SW 1271 (cell line): ENCODE data around the gene GLT1D1.
"Not testable (repeated sequence)": the region's sequence is repeated elsewhere in the genome, so short reads cannot be mapped to it uniquely, and the experiment has no call there.

ENCODE experiments used
- DNase-seq, 2 experiments: peaks; one replicate each; lab custom pipeline; 2025; lab: John Stamatoyannopoulos, UW

The GLT1D1 gene

DNA sequence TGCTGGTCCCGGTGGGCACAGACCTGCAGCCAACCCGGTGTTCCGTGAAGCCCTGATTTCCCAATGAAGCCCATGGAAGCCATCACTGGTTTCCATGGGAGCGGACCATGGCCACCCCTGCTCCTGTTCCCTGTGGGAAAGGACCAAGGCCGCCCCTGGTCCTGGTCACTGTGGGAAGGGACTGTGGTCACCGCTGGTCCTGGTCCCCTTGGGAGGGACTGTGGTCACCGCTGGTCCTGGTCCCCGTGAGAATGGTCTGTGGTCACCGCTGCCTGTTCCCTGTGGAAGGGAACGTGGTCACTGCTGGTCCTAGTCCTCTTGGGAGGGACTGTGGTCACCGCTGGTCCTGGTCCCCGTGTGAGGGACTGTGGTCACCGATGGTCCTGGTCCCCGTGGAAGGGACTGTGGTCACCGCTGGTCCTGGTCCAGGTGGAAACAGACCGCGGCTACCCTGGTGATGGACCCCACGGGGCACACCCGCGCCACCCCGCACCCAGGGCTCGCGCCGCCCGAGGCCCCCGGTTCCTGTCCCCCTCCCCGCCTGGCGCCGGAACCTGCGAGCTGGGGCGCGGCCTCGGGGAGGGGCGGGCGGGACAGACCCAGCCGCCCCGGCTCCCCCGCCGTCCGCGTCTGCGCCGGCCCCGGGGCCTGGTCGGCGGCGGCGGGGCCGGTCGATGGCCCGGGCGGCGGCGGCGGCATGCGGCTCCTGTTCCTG lies at the start of gene GLT1D1:
TSS of gene GLT1D1 (plus strand) at position 594 of the 715 bp plus-strand sequence. CDS start at position 698, 104 bp downstream.
- DNase-seq: no peak

DNA sequence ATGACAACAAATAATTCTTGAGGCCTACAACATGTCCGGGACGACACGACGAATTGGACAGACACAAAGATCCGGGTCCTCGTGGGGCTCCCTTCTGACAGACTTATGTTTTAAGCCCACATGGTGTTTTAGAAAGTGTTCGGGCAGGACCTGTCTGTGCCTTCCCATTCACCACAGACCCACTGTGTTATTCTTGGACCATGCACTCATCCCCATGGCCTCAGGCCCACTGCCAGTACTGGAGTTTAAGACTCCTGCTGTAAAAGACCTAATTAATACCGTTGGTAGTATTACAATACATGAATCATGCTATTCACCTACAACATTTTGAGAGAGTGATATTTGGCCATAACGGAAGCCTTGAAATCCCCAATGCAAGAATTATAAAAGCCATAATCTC lies 49.5 kb upstream of the GLT1D1 start:
- DNase-seq: no peak

DNA sequence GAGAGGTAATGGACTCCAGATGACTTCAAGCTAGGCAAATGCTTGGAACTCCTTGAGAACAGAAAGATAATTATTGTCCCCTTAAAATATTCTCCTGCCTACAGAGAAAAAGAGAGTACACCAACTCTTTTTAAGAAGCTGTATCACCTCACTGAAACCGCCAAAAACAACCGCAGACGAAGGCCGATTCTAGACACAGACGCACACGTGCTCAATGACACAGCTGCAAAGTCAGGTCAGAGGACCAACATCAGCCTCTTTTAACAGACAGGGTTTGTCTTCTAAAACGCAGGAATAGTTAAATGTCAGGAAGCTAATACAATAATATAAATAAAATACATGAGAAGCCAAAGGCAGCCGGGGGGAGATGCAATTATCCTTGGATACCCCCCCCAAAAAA lies 48.5 kb upstream of the GLT1D1 start:
- DNase-seq: no peak

DNA sequence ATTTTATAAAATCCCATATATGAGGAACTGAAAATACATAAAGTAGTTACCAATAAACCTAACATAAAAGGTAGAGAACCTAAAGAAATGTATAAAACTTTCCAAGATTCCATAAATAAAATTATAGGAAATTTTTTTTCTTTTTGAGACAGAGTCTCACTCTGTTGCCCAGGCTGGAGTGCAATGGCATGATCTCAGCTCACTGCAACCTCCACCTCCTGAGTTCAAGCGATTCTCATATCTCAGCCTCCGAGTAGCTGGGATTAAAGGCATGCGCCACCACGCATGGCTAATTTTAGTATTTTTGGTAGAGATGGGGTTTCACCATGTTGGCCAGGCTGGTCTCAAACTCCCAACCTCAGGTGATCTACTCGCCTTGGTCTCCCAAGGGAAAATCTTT lies 47.9 kb upstream of the GLT1D1 start:
- DNase-seq: not testable (repeated sequence)

DNA sequence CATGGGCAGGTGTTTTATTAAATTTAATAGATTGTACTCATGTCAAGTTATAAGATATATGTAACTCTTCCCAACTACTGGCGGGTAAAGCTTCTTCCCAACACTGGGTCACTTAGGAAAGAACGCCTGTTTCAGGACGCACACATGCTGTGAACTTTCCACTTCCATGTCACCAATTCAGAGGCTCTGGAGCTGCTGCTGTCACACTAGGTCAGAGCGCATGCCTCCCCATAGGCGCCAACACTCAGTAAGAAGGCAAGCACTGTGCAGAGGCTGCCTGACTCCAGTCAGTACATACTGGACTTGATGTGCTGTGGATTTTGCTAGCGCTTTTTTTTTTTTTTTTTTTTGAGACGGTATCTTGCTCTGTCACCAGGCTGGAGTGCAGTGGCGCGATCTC lies 46.7 kb upstream of the GLT1D1 start:
- no peak for DNase-seq

DNA sequence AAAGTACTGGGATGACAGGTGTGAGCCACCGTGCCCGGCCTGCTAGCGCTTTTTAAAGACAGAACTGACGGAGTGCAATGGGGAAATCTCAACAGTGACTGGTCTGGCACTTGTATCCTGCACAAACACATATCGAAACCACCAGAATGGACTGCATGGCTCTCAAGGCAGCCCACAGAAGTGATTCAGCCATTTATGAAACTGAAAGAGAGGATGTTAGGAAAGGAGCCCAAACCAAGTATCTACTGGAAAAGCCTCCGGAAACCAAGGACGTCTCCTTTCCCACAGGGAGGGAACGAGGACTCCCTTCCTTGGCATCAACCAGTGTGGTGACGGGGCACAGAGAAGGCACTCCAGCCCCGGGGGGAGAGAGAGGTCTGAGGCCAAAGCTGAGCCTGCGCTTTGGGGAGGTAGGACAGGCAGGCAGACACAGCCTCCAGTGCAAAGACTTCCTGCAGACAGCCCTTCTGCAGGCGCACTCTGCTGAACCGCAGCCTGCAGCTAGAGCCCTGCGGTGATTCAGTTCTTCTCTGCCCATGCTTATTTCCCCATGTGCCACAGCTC lies 46.0 kb upstream of the GLT1D1 start:
- DNase-seq: no peak

DNA sequence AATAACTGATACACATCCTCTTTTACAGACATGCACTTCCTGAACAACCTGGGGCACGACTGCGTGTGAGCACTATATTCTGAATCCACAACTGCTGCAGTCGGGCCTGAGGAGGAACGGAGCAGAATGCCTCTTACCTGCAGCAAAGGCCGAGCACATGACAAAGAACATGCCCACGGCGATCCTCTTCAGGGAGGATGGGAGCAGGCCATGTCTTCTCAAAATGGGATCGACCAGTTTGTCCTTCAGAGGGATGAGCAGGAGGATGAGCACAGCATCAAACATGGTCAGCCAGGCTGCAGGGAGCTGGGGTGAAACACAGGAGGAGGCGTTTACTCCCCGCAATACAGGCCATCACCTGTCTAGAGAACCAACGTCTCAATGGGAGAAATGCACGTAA lies 44.6 kb upstream of the GLT1D1 start:
- DNase-seq: no peak

DNA sequence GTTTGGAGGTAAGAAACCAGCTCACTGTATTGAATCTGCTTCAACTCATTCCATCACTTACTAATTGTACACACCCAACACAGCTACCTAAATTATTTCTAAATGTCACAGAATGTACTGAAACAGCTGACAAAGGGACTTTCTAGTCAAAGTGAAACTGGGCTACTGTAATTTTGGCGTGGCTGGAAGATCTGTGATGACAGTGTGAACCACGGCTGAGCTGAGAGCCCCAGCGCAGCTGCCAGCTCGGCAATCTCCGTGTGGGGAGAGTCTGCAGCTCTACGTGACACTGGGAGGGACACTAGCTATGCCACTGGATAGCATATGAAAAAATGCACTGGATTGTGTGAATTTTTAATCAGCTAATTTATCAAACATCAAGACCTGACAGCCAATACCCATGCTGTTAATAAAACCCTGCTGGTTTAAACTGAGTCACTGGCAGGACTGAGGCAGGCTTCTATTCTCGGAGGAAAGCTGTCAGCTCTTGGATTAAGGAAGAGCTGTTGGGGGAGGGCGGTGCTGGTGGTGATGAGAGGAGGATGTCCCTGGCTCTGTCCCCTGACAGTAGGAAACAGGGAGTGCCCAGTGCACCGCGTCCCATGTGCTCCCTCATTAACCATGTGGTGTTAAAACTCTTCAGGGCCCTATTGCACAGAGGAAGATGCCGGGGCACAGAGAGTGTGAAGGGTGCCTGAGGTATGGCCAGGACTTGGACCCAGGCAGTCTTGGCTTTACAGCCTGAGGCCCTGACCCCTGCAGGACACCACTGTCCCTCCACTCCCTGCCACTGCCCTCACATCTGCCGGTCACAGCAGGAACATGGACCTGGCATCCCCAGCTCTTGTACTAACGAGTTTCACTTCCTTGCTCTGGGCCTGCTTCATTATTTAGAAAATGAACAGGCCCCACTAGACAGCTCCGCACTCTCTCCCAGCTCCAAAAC lies 42.8 kb upstream of the GLT1D1 start:
- DNase-seq: no peak

DNA sequence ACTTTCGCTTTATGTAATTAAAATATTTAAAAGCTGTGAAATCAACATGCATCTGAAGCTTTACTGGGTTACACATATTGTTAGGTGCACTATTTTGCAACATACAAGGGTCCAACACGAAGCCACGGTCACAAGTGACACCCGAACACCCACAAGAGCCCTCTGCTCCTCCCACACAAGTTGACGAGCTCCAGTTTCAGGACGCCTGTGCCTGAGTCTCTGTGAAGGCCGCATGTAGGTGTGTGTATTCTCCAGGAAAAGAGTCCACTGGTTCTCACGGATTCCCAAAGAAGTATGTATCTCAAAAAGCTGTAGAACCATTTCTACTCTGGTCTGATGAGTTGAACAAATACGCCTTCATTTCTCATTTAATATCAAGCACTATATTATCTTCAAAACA lies 41.5 kb upstream of the GLT1D1 start:
- no peak for DNase-seq

DNA sequence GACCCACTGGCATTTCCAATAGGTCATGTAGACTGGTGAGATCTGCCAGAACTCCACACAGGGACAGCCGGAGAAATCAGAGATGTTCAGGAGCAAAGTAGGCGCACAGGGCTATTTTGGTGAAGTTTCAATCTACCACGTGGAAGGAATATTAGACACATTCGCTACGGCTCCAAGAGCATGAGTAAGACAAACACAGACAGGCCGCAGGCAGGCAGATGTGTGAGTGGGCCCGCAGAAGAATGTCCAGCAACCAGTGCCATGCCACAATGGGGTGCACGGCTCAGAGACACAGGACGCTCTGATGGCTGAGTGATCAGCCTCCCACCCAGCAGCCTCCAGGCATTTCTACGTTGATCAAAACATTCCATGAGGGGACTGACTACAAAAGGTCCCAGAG lies 39.9 kb upstream of the GLT1D1 start:
- DNase-seq: no peak

DNA sequence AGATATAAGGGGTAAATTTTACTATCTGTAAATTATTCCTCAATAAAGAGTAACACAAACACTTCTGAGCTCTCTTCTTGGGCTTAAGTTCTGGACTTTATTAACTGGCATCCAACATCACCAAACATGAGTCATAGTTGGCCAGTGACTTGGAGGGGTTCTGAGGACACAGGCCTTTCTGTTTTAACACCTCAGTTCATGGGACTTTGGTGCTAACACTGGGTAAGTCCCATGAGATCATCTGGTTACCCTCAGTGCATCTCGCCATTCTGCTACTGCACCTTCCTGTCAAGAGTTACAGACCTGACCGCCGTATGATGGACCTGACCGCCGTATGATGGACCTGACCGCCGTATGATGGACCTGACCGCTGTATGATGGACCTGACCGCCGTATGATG lies 39.4 kb upstream of the GLT1D1 start:
- no peak for DNase-seq

DNA sequence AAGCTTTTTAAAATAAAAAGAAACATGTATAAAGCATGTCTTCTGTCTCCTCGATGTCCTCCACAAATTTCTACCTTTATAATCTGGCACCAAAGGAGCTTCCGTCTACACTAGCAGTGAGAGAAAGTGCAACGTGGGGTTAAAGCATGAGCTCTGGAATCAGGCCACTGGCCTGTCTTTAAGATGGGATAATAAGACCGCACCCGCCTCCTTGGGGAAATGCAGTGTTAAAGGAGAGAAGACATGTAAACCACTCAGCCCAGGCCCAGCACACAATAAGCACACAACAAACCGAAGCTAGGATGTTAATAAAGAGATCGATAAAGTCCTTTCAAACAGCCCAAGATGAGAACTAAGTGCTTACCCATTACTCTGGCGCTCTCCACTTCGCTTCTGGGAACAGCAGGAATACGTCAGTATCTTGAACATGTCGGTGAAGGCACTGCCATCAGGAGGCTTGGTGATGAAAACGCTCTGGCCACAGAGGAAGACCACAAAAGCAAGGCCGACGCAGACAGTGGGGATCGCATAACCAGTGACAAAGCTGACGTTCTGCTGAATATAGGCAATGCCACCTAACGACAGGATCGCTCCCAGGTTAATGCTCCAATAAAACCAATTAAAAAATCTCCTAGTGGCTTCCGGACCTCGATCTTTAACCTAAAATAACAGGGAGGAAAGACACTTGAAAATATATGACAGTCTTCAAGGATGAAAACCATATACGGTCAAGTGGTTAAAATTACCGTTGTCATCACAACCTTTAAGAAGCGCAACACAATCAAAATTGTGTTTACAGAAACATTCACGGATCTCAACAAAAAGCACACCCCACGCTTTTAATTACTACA lies 38.6 kb upstream of the GLT1D1 start:
- DNase-seq: no peak

DNA sequence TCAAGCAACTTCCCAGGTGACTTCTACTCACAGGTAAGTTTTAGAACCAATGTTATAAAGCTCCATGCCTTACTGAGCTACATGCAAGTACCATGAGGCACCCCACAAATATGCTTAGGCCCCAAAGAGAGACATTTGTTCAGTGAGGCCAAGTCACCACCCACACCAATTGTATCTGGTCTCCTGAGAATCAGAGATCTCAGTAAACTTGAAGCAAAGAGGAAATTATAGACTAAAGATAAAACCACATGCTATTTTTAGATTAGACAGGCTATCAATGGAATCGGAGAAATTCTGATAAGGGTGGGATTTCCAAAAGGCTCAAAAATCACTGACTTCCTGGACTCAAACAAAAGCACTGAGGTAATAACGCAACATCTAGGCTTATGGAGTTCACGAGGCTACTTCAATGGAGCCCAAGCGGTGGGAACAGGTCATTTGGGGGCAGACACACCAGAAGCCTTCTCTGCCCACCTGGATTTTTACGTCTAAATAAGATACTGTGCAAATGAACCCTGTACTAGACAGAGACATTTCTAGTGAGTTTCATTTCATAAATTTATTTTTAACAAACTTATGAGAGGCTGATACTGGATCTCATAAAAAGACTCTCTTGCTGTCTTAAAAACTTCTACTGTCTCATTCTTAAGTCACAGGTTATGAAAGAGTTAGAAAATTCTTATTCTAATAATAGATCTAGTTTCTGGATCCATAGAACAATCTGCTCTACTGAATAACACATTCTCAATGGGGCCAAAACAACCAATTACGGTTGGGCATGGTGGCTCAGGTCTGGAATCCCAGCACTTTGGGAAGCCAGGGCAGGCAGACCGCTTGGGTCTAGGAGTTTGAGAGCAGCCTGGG lies 37.3 kb upstream of the GLT1D1 start:
- no peak for DNase-seq

DNA sequence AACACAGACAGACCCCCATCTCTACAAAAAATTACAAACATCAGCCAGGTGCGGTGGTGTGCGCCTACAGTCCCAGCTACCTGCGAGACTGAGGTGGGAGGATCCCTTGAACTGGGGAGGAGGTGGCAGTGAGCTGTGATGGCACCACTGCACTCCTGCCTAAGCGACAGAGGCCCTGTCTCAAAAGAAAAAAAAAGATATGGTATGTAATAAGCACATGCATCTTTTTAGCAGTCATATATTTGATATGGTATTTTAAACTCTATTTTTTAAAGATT lies 36.7 kb upstream of the GLT1D1 start:
- DNase-seq: no peak

DNA sequence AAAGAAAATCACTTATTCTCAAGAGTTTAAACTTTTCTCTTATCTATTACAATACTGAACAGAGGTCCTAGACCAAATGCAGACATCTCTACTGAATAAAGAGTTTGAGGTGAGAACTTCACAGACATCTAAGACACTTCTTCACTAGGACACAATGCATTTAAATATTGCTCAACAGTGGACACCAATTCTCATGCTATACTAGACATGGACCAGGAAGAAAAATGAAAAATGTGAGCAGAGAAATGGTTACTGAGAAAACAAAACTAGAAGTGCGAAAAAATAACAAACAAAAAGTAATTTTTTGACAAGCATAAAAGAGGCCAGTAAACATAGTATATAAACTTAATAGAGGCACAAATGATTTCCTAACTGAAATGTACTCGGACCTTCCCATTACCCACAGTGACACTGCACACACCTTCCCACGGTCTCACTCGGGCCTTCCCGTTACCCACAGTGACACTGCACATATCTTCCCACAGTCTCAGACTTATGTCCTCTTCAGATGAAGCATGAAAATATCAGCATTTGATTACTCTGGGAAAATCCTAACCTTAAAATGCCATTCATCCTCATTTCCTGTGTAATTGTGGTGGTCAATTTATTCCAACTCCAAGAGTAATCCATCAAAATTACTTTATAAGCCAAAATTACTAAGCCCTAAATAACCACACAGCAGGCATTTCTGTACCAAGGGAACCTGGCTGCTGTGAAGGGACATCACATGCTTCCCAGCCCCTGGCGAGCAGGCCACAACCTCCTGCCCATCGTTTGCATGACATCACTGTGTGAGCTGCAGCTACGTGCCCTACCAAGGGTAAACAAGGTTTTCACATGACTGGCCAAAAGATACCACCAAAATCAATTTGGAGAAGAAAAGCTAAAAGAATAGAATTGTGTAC lies 35.9 kb upstream of the GLT1D1 start:
- no peak for DNase-seq

DNA sequence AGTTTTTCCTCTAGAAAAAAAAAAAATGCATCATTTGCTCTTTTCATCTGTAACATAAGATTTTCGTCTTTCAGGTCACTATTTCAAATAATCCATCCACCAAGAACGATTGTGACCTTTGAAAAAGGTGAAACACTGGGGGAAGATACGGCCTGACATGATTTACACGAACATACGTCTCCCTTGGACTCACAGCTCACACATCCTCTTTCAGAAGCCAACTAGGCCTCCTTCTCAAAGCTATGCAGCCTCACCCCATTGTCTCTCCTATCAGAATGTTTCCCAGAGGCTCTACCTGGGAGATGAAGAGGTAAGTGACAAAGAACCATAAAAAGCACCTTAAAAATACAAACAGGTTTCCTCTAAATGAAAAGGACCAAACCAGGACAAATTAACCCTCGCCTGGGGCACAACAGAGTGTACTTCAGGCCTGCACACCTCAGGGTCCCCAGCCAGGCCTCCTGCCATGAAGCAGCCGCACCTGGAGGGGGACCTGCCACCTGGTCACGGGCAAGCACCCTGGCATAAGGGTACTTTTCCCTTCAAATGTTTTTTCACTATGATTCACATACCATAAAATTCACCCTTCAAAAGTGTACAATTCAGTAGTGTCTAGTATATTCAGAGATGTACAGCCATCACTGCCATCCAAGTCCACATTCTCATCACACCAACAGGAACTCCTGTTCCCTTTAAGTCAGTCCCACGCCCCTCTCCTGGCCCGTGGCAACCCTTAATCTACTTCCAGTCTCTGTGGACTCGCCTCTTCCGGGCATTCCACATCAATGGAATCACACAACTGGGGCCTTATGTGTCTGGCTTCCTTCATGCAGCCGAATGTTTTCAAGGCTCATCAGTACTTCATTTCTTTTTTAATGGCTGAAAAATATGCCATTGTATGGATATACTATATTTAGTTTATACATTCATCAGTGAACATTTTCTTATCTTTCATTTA lies 34.9 kb upstream of the GLT1D1 start:
- no peak for DNase-seq

DNA sequence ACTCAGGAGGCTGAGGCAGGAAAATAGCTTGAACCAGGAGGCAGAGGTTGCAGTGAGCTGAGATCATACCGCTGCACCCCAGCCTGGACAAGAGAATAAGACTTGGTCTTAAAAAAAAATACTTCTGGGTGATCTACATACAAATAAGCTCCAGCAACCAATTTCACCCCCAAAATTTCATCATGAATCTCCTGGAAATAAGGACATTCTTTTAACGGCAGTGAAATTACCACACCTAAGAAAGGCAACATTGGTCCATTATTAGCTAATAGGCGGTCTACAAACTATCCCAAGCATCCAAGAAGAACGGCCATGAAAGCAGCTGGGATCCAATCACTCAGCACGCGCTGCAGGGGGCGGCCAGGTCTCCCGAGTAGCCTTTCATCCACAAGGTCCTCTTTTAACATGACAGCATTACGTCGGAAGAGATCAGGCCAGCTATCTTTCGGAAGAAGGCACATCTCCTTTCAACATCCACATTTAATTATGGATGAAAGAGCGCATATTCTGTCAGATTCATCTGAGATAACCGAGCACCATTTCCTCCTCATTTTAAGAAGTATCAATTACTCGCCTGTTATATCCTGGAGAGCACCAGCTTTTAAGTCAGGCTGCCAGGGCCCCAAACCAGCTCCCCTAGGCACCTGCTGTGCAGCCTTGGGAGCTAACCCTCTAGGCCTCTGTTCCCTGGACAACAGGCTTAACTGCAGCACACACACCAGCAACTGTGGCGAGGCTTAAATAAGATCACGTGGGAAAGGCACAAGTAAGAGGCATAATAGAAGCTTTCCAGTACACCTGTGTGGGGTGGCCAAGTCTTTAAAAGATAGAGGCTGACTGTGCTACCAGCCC lies 33.8 kb upstream of the GLT1D1 start:
- no peak for DNase-seq

DNA sequence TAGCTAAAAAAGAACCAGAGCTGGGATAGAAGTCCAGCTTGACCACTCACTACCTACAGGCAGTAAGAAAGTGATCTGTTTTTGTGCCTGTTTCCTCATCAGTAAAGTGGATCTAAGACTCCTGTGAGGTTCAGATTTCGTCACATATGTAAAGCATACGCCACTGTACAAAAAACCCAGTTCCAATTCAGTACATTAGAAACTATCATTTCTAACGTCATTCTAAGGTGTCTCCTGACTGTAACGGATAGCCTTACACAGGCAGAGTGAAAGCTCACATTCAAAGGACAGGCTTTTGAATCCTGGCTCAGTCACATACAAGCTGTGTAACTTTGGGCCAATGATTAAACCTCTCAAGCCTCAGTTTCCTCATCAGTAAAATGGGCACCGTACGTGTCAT lies 33.0 kb upstream of the GLT1D1 start:
- DNase-seq: no peak
